A549 (cell line): Measurements from ENCODE around the gene POLR3GL.

Source experiments
- JUN ChIP-seq, 2 experiments: fragments of >200 bp; sonication (Bioruptor Twin); formaldehyde crosslinking; IDR thresholded peaks; 2 replicates in 1 of 2; 3 replicates in 1 of 2; pipeline ENCODE4 v1.6.1; 2016 to 2017
- POLR2A ChIP-seq: IDR thresholded peaks from 2 replicates; pipeline ENCODE4 v1.6.1; 2012; ENCODE audit warnings: mild to moderate bottlenecking, low read length
- RAD21 ChIP-seq, 2 experiments: fragments of >200 bp in 1 of 2; sonication (Bioruptor Twin) in 1 of 2; formaldehyde crosslinking in 1 of 2; IDR thresholded peaks in 1 of 2; conservative IDR thresholded peaks in 1 of 2; 2 replicates in 1 of 2; 3 replicates in 1 of 2; pipeline ENCODE4 v1.6.1; 2012 to 2018; ENCODE audit warnings: inconsistent platforms in 1 of 2
- RCOR1 ChIP-seq: fragments of 150-350 bp; IDR thresholded peaks from 2 replicates; pipeline ENCODE4 v1.6.1; 2014; ENCODE audit warnings: antibody characterized with exemption, low read length, low read depth
- REST ChIP-seq: fragments of 200-600 bp; sonication (generic); IDR thresholded peaks from 2 replicates; pipeline ENCODE4 v1.6.1; 2016; ENCODE audit warnings: antibody characterized with exemption, mild to moderate bottlenecking, moderate library complexity
- RFX5 ChIP-seq: fragments of 450-650 bp; IDR thresholded peaks from 2 replicates; pipeline ENCODE4 v1.7.1; 2014; ENCODE audit warnings: antibody characterized with exemption, mild to moderate bottlenecking, moderate library complexity
- RNF2 ChIP-seq: fragments of 200-600 bp; sonication (generic); IDR thresholded peaks from 2 replicates; pipeline ENCODE4 v1.6.1; 2016; ENCODE audit warnings: low read depth, mild to moderate bottlenecking, antibody characterized with exemption, moderate library complexity, borderline replicate concordance
- SMC3 ChIP-seq: fragments of >200 bp; sonication (Bioruptor Twin); formaldehyde crosslinking; IDR thresholded peaks from 3 replicates; pipeline ENCODE4 v1.6.1; 2018; ENCODE audit warnings: inconsistent platforms
- ZFP36 ChIP-seq: fragments of 450-650 bp; IDR thresholded peaks from 2 replicates; pipeline ENCODE4 v1.6.1; 2014; ENCODE audit warnings: borderline replicate concordance; ENCODE audit not compliant: partially characterized antibody
- ZNF302 ChIP-seq: fragments of 250-450 bp; sonication (Bioruptor Pico); IDR thresholded peaks from 2 replicates; pipeline ENCODE4 v1.9.0; 2021; ENCODE audit warnings: inconsistent platforms, mild to moderate bottlenecking, moderate library complexity
- ZSCAN20 ChIP-seq: fragments of 250-450 bp; sonication (Bioruptor Pico); IDR thresholded peaks from 2 replicates; pipeline ENCODE4 v1.8.0; 2022; ENCODE audit warnings: mild to moderate bottlenecking, moderate library complexity
- TF ChIP-seq, protein P1 (sequence below): IDR thresholded peaks from 2 replicates; pipeline ENCODE4 v1.6.1; 2012
- TF ChIP-seq, protein P2 (sequence below): fragments of >200 bp; sonication (Bioruptor Twin); formaldehyde crosslinking; IDR thresholded peaks from 3 replicates; pipeline ENCODE4 v1.5.1; 2016

GRCh38 chr1:145967288-145967687 is 2.8 kb downstream of the POLR3GL start:
- TF ChIP-seq JUN (IDR thresholded peaks at IDR 0.05) (no peak), POLR2A (no peak), RCOR1 (no peak), ZSCAN20 (CRISPR knock-in tag) (no peak), ZNF302 (CRISPR knock-in tag) (no peak), ZFP36 (no peak), SMC3 (no peak), RAD21 (conservative IDR thresholded peaks at IDR 0.05 in 1 of 2, IDR thresholded peaks at IDR 0.05 in 1 of 2) (no peak), REST (no peak), RFX5 (no peak), RNF2 (no peak)
- TF ChIP-seq, protein P1, sequence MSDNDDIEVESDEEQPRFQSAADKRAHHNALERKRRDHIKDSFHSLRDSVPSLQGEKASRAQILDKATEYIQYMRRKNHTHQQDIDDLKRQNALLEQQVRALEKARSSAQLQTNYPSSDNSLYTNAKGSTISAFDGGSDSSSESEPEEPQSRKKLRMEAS = no peak
- TF ChIP-seq, protein P2, sequence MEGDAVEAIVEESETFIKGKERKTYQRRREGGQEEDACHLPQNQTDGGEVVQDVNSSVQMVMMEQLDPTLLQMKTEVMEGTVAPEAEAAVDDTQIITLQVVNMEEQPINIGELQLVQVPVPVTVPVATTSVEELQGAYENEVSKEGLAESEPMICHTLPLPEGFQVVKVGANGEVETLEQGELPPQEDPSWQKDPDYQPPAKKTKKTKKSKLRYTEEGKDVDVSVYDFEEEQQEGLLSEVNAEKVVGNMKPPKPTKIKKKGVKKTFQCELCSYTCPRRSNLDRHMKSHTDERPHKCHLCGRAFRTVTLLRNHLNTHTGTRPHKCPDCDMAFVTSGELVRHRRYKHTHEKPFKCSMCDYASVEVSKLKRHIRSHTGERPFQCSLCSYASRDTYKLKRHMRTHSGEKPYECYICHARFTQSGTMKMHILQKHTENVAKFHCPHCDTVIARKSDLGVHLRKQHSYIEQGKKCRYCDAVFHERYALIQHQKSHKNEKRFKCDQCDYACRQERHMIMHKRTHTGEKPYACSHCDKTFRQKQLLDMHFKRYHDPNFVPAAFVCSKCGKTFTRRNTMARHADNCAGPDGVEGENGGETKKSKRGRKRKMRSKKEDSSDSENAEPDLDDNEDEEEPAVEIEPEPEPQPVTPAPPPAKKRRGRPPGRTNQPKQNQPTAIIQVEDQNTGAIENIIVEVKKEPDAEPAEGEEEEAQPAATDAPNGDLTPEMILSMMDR = no peak
